T-helper 17 cell (primary cell): ENCODE measurements around the gene PPP2R3B. TPM values are rescaled to one million over a fixed set of nuclear protein-coding genes. Genes with fewer than 3 reads are reported as not detected.
A peak's percentile ranks its signal among the peaks of the same experiment; 100 is the strongest.

Experiments
- ATAC-seq: fragments of 150-1000 bp; cut with Tn5 transposase; 2 replicates; pipeline ENCODE4 v1.10.0; 2021; ENCODE audit warnings: mild to moderate bottlenecking, moderate library complexity
- DNase-seq, 3 donors: peaks; one replicate each; pipeline versions ENCODE4 v3.0.0 to v3.0.0-alpha.2; 2020 to 2021
- H3K9me3 ChIP-seq: one replicate; pipeline ENCODE4 v1.7.0; 2013; ENCODE audit warnings: low read length, mild to moderate bottlenecking; ENCODE audit not compliant: control insufficient read depth, poor library complexity, severe bottlenecking
- H3K27ac Mint-ChIP-seq: one replicate; pipeline ENCODE4 v1.8.0; 2022; ENCODE audit warnings: mild to moderate bottlenecking, moderate library complexity, mixed read lengths
- H3K27me3 Mint-ChIP-seq: one replicate; pipeline ENCODE4 v1.8.0; 2022; ENCODE audit warnings: mixed read lengths
- H3K36me3 Mint-ChIP-seq: one replicate; pipeline ENCODE4 v1.8.0; 2022; ENCODE audit warnings: low read depth, mixed read lengths
- H3K4me1 Mint-ChIP-seq: one replicate; pipeline ENCODE4 v1.8.0; 2022; ENCODE audit warnings: mild to moderate bottlenecking, mixed read lengths
- H3K4me3 Mint-ChIP-seq: one replicate; pipeline ENCODE4 v1.8.0; 2022; ENCODE audit warnings: mild to moderate bottlenecking, moderate library complexity, mixed read lengths
- total RNA-seq, 4 donors: library from RNA in 2 of 4; stranded (reverse) in 2 of 4; gene quantifications; one replicate each; pipeline ENCODE4 v1.2.3 and lab custom pipeline; 2022 to 2026

PPP2R3B gene
- total RNA-seq, 2 donors from 2014 or later = 18.5 to 19.1 TPM

DNA sequence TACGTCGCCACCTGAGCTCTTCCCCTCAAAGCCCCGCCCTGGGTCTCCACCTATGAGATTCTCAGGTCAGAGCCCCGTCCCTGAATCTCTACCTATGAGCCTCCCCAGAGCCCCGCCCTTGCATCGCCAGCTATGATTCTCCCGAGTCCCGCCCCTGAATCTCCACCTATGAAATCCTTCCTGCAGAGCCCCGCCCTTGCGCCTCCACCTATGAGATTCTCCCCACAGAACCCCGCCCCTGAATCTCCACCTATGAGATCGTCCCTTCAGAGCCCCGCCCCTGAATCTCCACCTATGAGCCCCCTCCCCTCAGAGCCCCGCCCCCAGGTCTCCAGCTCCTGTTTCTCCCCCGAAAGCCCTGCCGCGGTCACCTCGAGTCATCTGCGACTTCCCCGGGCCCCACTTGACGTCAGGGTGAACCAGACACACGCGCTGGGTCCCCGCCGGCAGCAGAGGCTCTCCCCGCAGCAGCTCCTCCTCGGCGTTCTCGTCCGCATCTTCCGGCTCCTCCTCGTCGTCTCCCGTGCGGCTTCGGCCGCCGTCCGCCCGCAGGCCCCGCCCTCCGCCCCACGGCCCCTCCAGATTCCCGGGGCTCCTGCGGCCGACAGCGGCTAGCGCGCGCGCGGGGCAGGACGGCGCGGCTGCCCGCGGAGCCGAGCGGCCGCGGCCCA lies 68.5 kb downstream of the PPP2R3B start:
- no peaks in the 10 kb centered on the region for H3K9me3 ChIP-seq
- DNase-seq (peak; percentile 96 to 99 (median 97)), ATAC-seq (peak; percentile 72)
- H3K4me1 Mint-ChIP-seq = peaks cover 19% of the 10 kb centered on the region
- H3K36me3 Mint-ChIP-seq = peaks cover 2% of the 10 kb centered on the region
- H3K27me3 Mint-ChIP-seq = no peaks in the 10 kb centered on the region
- peak overlapping the region; percentile 94 for H3K27ac Mint-ChIP-seq
- H3K4me3 Mint-ChIP-seq = peak overlapping the region; percentile 86

DNA sequence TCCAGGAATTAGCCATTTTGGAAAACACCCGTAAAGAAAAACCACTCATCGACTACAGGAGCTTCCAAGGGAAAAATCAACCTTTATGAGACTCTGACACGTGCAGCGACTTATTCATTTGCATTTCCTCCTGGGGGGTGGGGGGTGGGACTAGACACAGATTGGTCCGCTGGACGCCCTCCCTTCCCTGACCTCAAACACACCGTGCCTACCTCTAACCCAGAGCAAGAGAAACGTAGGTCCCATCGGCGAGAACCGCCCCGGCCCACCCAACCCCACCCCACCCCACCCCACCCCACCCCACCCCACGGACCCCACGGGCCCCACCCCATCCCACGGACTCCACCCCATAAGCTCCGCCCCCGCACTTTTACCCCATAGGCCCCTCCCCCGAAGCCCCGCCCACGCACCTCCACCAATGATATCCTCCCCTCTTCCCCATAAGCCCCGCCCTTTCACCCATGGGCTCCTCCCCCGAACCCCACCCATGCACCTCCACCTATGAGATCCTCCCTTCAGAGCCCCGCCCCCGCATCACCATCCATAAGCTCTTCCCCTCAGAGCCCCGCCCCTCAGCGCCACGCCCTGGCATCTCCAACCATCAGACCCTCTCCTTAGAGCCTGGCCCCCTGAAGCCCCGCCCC lies 69.2 kb downstream of the PPP2R3B start:
- H3K9me3 ChIP-seq = no peaks in the 10 kb centered on the region
- H3K4me1 Mint-ChIP-seq = peaks cover 16% of the 10 kb centered on the region
- no peak for ATAC-seq
- H3K27me3 Mint-ChIP-seq = no peaks in the 10 kb centered on the region
- peak overlapping the region; percentile 94 for H3K27ac Mint-ChIP-seq
- no peak for DNase-seq
- peaks cover 2% of the 10 kb centered on the region for H3K36me3 Mint-ChIP-seq
- peak overlapping the region; percentile 86 for H3K4me3 Mint-ChIP-seq

DNA sequence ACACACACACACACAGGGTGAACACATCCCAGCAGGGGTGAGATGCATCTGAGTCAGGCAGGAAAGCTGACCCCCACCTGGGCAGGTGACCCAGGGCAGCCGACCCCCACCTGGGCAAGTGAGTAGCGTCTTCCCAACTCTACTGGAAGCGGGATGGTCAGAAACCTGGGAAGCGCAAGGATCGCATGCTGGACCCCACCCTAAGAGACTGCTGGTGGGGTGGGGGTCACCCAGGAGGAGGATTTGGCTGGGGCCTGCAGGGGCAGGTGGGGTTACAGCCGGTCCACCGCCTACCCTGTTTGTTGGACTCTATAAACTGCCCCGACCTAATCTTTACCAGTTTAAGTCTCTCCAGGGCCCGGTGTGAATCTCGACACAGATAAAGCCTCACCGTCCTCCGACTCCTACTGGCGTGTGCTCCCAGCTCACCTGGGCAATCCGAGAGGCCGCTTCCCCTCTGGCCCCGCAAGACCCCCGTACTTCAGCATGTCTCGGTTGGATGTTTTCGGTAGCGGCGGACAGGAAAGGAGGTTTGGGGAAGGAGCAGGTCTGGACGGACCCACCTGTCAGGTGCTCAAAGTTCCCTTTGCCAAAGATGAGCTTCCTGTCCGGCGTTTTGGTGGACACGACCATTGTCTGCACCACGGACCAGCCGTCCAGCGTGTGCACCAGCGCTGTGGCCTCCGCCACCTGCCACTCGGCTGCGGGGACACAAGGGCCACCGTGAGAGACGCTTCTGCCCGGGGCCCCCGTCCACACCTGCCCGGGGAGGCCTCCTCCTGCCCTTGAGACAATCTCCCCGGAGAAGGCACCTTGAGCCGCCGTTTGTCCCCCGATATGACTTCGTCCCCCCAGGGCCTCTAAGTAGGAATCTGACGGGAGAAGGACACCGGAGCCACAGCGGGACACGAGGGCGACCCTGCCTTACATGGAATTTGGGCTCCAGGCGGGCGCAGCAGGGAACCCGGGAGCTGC lies 70.1 kb downstream of the PPP2R3B start:
- H3K9me3 ChIP-seq = no peaks in the 10 kb centered on the region
- Mint-ChIP-seq H3K27ac (no peak overlapping the region), H3K27me3 (no peaks in the 10 kb centered on the region), H3K4me1 (peaks cover 18% of the 10 kb centered on the region), H3K36me3 (peaks cover 8% of the 10 kb centered on the region), H3K4me3 (peak overlapping the region; percentile 9)
- ATAC-seq = no peak
- DNase-seq = no peak

DNA sequence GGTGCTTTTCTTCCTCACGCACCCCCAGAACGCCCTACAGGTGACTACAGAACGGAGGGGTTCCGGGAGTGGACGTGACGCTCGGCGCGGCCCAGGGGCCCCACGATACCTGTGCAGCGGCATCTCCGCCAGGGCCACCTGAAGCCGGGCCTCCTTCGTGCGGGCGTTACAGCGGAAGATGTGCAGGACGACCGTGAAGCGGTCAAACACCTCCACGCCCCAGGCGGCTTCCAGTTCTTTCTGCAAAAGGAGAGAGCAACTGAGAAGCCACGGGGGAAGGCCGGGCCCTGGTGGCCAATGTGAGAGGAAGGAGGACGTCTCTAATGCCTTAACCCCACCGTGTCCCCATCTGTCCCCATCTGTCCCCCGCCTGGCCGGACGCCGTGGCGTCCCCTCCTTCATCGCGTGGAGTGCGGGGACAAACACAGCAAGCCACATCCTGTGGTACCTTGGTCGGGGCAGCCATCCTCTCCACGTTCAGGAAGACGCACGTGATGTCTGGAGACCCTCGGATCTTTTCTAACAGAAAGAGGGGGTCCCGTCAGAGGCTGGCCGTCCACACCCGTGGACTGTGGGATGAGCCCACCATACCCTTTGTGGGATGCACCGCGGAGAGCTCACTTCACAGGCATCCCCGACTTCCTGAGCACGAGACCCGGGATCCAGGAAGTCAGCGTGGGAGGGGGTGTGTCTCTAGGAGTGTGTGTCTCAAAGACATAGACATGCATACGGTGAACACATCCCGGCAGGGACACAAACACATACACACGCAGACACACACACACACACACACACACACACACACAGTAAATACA lies 71.7 kb downstream of the PPP2R3B start:
- ATAC-seq (no peak), DNase-seq (no peak)
- no peak overlapping the region for H3K4me3 Mint-ChIP-seq
- H3K9me3 ChIP-seq = no peaks in the 10 kb centered on the region
- H3K36me3 Mint-ChIP-seq = peaks cover 8% of the 10 kb centered on the region
- peaks cover 13% of the 10 kb centered on the region for H3K4me1 Mint-ChIP-seq
- H3K27me3 Mint-ChIP-seq = no peaks in the 10 kb centered on the region
- H3K27ac Mint-ChIP-seq = no peak overlapping the region

DNA sequence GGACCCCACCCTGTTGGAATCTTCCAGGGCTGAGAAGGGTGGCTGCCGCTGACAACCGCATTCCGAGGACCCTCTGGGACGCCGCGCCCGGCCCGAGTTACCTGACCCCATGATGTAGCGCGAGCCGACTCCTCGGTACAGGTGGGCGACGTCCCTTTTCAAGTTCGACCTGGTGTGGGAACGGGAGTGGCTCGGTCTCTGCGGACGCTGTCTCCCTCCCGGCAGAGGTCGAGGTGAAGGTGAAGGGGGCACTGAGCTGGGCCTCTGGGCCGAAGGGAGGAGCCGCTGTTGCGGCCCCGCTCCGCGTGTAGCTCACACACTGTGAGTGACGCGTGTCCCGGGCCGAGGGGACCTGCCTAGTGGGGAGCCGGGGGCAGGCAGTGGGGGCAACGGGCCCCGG lies 72.7 kb downstream of the PPP2R3B start:
- Mint-ChIP-seq H3K27me3 (no peaks in the 10 kb centered on the region), H3K4me3 (no peak overlapping the region), H3K4me1 (peaks cover 13% of the 10 kb centered on the region), H3K27ac (no peak overlapping the region), H3K36me3 (peaks cover 8% of the 10 kb centered on the region)
- DNase-seq = no peak
- H3K9me3 ChIP-seq = no peaks in the 10 kb centered on the region
- no peak for ATAC-seq

DNA sequence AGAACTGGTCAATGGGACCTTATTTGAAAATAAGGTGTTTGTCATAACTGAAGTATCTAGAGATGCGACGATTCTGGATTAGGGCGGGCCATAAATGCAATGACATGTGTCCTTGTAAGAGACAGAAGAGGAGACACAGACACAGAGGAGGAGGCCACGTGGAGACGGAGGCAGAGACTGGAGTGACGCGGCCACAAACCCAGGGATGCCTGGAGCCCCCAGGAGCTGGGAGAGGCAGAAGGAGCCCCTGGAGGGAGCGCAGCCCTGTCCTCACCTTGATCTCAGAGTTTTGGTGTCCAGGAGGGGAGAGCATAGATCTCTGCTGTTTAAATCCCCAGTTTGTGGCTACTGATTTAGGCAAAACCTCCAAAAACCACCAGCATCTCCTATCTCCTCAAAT lies 73.2 kb downstream of the PPP2R3B start:
- DNase-seq = no peak
- H3K4me3 Mint-ChIP-seq = no peak overlapping the region

DNA sequence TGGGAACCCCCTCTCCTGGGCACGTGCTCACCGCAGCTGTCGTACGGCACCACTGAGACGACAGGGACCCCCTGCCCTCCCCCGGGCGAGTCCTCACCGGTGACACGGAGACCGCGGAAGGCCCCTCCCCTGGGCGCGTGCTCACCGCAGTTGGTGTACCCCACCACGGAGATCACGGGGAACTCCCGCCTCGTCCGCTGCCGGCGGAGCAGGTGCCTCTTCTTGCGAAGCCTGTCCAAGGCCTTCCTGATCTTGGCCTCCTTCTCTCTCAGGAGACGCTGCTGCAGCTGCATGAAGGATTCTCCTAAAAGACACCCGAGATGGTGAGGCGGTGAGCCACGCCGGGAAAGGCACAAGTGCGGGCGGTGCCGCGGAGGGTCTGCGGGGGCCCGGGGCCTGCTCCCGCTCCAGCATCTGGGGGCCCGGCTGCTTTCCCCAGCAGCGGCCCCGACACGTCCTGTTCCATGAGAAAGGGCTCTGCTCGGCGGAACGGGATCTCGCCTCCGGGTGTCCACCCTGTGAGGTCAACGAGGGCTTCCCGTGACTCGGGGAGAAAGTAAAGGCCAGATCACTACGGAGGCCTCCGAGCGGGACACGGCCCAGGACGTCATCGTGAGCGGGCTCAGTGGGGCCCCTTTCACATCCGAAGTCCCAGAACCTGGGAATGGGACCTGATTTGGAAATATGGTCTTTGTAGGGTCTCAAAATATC lies 73.9 kb downstream of the PPP2R3B start:
- no peak for DNase-seq
- no peak for ATAC-seq
- H3K27ac Mint-ChIP-seq = no peak overlapping the region
- peaks cover 8% of the 10 kb centered on the region for H3K4me1 Mint-ChIP-seq
- no peak overlapping the region for H3K4me3 Mint-ChIP-seq
- no peaks in the 10 kb centered on the region for H3K9me3 ChIP-seq
- H3K36me3 Mint-ChIP-seq = peaks cover 8% of the 10 kb centered on the region
- no peaks in the 10 kb centered on the region for H3K27me3 Mint-ChIP-seq

More for the DNA sequence above, 73.2 kb downstream of the PPP2R3B start:
- no peaks in the 10 kb centered on the region for H3K9me3 ChIP-seq
- ATAC-seq = no peak
- peaks cover 13% of the 10 kb centered on the region for H3K4me1 Mint-ChIP-seq
- H3K27me3 Mint-ChIP-seq = no peaks in the 10 kb centered on the region
- H3K36me3 Mint-ChIP-seq = peaks cover 8% of the 10 kb centered on the region
- no peak overlapping the region for H3K27ac Mint-ChIP-seq

DNA sequence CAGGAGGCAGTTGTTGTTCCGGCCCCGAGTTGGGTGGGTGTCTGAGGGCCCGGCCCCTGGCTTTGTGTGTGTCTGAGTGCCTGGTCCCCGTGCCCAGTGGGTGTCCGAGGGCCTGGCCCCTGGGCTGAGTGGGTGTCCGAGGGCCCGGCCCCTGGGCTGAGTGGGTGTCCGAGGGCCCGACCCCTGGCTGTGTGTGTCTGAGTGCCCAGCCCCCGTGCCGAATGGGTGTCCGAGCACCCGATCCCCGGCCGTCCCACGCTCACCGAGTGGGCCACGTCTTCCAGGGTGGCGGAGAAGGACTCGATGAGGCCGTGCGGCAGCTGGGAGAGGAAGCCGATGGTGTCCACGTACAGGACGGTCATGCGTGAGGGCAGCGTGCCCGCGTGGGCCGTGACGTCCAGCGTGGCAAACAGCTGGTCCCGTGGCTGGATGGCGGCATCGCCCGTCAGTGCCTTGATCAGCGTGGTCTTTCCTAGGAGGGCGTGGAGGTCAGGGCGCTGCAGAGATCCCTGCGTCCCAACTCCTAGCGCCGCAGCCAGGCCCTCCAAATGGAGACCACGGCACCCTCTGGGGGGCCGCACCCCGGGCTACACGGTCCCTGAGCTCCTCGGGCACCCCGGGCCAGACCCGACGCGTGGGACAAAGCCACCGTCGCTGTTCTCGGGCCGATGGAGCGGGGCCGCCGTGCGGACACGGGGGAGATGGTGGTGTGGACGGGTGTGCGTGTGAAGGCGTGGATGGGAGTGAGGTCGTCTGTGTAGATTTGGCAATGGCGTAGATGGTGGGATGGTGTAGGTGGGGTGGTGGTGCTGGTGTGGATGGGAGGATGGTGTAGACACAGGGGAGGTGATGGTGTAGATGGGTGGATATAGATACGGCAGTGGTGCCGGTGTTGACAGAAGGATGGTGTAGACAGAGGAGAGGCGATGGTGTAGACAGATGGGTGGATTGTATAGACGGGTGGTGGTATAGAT lies 75.3 kb downstream of the PPP2R3B start:
- peak overlapping the region; percentile 12 for H3K27ac Mint-ChIP-seq
- DNase-seq (no peak), ATAC-seq (peak; percentile 11)
- peaks cover 8% of the 10 kb centered on the region for H3K36me3 Mint-ChIP-seq
- H3K27me3 Mint-ChIP-seq = no peaks in the 10 kb centered on the region
- H3K4me3 Mint-ChIP-seq = no peak overlapping the region
- H3K9me3 ChIP-seq = no peaks in the 10 kb centered on the region
- H3K4me1 Mint-ChIP-seq = peaks cover 6% of the 10 kb centered on the region

DNA sequence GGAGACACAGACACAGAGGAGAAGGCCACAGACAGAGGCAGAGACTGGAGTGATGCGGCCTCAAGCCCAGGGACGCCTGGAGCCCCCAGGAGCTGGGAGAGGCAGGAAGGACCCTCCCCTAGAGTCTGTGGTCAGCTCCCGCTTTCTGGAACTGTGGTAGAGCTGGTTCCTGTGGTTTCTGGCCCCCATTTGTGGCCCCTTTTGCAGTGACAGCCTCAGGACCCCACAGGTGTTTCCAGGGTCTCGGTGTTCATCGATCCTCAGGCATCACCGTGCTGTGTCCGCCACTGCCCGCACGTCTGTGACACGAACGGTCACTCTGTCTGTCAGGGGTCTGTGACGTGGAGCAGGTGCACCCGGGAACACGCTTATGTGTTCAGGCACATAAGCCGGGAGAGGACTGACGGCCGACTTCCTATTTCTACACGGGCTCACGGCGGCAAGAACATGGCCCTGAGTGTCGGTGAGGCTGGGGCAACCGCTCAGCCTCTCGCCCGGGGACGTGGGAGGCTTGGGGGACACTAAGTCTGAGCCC lies 76.0 kb downstream of the PPP2R3B start:
- Mint-ChIP-seq H3K27ac (no peak overlapping the region), H3K4me1 (peaks cover 6% of the 10 kb centered on the region), H3K27me3 (no peaks in the 10 kb centered on the region), H3K36me3 (peaks cover 8% of the 10 kb centered on the region), H3K4me3 (no peak overlapping the region)
- H3K9me3 ChIP-seq = no peaks in the 10 kb centered on the region
- DNase-seq (no peak), ATAC-seq (no peak)

DNA sequence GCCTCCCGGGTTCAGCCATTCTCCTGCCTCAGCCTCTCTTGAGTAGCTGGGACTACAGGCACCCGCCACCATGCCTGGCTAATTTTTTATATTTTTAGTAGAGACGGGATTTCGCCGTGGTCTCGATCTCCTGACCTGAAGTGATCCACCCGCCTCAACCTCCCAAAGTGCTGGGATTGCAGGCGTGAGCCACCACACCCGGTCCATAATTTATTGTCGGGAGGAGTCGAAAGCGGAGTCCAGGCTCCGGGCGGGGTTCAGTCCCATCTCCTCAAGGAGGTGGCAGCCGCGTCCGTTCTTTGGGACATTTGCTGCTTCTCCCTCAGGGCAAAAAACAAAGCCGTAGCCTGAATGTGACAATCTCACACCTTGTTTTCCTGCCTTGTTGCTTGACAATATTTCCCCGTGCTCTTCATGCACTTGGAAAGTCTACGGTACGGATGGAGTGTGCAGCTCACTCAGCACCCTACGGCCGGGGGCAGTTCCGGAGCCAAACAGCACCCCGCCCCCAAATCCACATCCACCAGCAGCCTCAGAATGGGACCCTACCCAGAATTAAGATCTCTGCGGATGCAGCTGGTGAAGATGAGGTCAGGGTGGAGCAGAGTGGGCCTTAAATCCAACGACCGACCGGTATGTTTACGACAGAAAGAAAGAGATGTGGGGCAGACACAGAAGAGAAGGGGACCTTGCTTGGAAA lies 77.7 kb downstream of the PPP2R3B start:
- no peaks in the 10 kb centered on the region for H3K9me3 ChIP-seq
- Mint-ChIP-seq H3K4me3 (no peak overlapping the region), H3K27me3 (no peaks in the 10 kb centered on the region), H3K4me1 (peaks cover 6% of the 10 kb centered on the region), H3K27ac (no peak overlapping the region), H3K36me3 (peaks cover 8% of the 10 kb centered on the region)
- DNase-seq (no peak), ATAC-seq (no peak)
